Liver (tissue), 3 donors: ENCODE data around the gene NDST1.

ENCODE experiments used
- RAD21 ChIP-seq, 2 donors: IDR thresholded peaks; 2 replicates each; pipeline ENCODE4 v1.6.1; 2016; ENCODE audit warnings: antibody characterized with exemption in 2 of 2, mild to moderate bottlenecking in 2 of 2
- TF ChIP-seq, protein P1 (sequence below): fragments of 150-350 bp; IDR thresholded peaks from 2 replicates; pipeline ENCODE4 v1.5.1; 2017; ENCODE audit warnings: improper control_type of control experiment, low read depth, low read length; ENCODE audit not compliant: missing input control
- TF ChIP-seq, protein P2 (sequence below): IDR thresholded peaks from 2 replicates; pipeline ENCODE4 v1.6.1; 2016; ENCODE audit warnings: antibody characterized with exemption
- donor health status: healthy.
- donor health status: healthy.

GRCh38 chr5:150556859-150557508 is 49.1 kb downstream of the NDST1 start:
- TF ChIP-seq, protein P1, sequence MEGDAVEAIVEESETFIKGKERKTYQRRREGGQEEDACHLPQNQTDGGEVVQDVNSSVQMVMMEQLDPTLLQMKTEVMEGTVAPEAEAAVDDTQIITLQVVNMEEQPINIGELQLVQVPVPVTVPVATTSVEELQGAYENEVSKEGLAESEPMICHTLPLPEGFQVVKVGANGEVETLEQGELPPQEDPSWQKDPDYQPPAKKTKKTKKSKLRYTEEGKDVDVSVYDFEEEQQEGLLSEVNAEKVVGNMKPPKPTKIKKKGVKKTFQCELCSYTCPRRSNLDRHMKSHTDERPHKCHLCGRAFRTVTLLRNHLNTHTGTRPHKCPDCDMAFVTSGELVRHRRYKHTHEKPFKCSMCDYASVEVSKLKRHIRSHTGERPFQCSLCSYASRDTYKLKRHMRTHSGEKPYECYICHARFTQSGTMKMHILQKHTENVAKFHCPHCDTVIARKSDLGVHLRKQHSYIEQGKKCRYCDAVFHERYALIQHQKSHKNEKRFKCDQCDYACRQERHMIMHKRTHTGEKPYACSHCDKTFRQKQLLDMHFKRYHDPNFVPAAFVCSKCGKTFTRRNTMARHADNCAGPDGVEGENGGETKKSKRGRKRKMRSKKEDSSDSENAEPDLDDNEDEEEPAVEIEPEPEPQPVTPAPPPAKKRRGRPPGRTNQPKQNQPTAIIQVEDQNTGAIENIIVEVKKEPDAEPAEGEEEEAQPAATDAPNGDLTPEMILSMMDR, result no peak
- TF ChIP-seq RAD21 (IDR thresholded peaks at IDR 0.05), result no peak
- TF ChIP-seq, protein P2, sequence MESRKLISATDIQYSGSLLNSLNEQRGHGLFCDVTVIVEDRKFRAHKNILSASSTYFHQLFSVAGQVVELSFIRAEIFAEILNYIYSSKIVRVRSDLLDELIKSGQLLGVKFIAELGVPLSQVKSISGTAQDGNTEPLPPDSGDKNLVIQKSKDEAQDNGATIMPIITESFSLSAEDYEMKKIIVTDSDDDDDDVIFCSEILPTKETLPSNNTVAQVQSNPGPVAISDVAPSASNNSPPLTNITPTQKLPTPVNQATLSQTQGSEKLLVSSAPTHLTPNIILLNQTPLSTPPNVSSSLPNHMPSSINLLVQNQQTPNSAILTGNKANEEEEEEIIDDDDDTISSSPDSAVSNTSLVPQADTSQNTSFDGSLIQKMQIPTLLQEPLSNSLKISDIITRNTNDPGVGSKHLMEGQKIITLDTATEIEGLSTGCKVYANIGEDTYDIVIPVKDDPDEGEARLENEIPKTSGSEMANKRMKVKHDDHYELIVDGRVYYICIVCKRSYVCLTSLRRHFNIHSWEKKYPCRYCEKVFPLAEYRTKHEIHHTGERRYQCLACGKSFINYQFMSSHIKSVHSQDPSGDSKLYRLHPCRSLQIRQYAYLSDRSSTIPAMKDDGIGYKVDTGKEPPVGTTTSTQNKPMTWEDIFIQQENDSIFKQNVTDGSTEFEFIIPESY, result no peak
